B cell (primary cell): ENCODE data around the gene C10orf105. TPM values are rescaled to one million over a fixed set of nuclear protein-coding genes. Genes with fewer than 3 reads are reported as not detected.

ENCODE experiments used
- ATAC-seq: fragments of 200-7000 bp; cut with Tn5 transposase; one replicate; pipeline ENCODE4 v1.10.0; 2021; ENCODE audit warnings: low read depth, mild to moderate bottlenecking, moderate number of reproducible peaks, moderate library complexity
- CTCF ChIA-PET: fragments of 350-600 bp; sonication (Branson Sonifier 250); formaldehyde crosslinking; loops from one replicate; lab custom pipeline; 2021; ENCODE audit warnings: antibody characterized with exemption, inconsistent platforms; lab: Charles Lee
- POLR2A ChIA-PET: fragments of 350-600 bp; sonication (Branson Sonifier 250); formaldehyde crosslinking; loops from one replicate; lab custom pipeline; 2021; ENCODE audit warnings: antibody characterized with exemption; lab: Charles Lee
- DNase-seq: peaks from one replicate; pipeline ENCODE4 v3.0.0; 2013
- H2AFZ ChIP-seq: 2 replicates; pipeline ENCODE4 v1.6.1; 2012; ENCODE audit warnings: mild to moderate bottlenecking, low read depth, low read length; ENCODE audit not compliant: insufficient read depth, poor library complexity, severe bottlenecking
- H3K27ac ChIP-seq, 2 donors: 1 replicate in 1 of 2; 2 replicates in 1 of 2; pipeline ENCODE4 v1.5.1; 2012 to 2013; ENCODE audit warnings: low read length in 2 of 2, mild to moderate bottlenecking in 2 of 2, moderate library complexity in 1 of 2
- H3K27me3 ChIP-seq, 4 experiments: fragments of 200-600 bp in 1 of 4; sonication (generic) in 1 of 4; replicated peaks in 1 of 4; 1 replicate in 2 of 4; 2 replicates in 2 of 4; pipeline versions ENCODE4 v1.6.1 to v1.7.0; 2013 to 2016; ENCODE audit warnings: low read length in 3 of 4, mild to moderate bottlenecking in 2 of 4, mixed read lengths in 1 of 4, moderate library complexity in 1 of 4; ENCODE audit not compliant: insufficient read depth in 4 of 4, control insufficient read depth in 3 of 4; ENCODE audit errors: control extremely low read depth in 1 of 4
- H3K36me3 ChIP-seq, 2 experiments: replicated peaks in 1 of 2; 1 replicate in 1 of 2; 2 replicates in 1 of 2; pipeline versions ENCODE4 v1.6.1 to v1.7.1; 2013; ENCODE audit warnings: low read length in 1 of 2; ENCODE audit not compliant: insufficient read depth in 2 of 2, control insufficient read depth in 1 of 2; ENCODE audit errors: control extremely low read depth in 1 of 2, extremely low read depth in 1 of 2
- H3K4me1 ChIP-seq, 2 donors: fragments of 200-600 bp in 1 of 2; sonication (generic) in 1 of 2; 1 replicate in 1 of 2; 2 replicates in 1 of 2; pipeline versions ENCODE4 v1.5.1 to v1.6.1; 2013 to 2017; ENCODE audit warnings: low read length in 2 of 2; ENCODE audit not compliant: control insufficient read depth in 2 of 2, insufficient read depth in 2 of 2
- H3K4me2 ChIP-seq: replicated peaks from 2 replicates; pipeline ENCODE3; 2012; ENCODE audit warnings: mild to moderate bottlenecking, low read depth, low read length; ENCODE audit not compliant: poor library complexity, severe bottlenecking
- H3K4me3 ChIP-seq, 5 experiments: fragments of 200-600 bp in 1 of 5; sonication (generic) in 1 of 5; 1 replicate in 3 of 5; 2 replicates in 2 of 5; pipeline versions ENCODE4 v1.5.1 to v1.7.0; 2011 to 2016; ENCODE audit warnings: low read length in 4 of 5, mild to moderate bottlenecking in 4 of 5, low read depth in 2 of 5, control low read depth in 1 of 5, moderate library complexity in 1 of 5; ENCODE audit not compliant: insufficient read depth in 1 of 5; ENCODE audit errors: control extremely low read depth in 1 of 5, extremely low read depth in 1 of 5
- H3K79me2 ChIP-seq: fragments of 200-600 bp; sonication (generic); one replicate; pipeline ENCODE4 v1.6.0; 2016; ENCODE audit warnings: low read length; ENCODE audit not compliant: control insufficient read depth, insufficient read depth
- H3K9ac ChIP-seq: fragments of 200-600 bp; sonication (generic); 2 replicates; pipeline ENCODE4 v1.6.1; 2017; ENCODE audit warnings: mild to moderate bottlenecking, low read length, moderate library complexity
- H3K9me3 ChIP-seq, 3 donors: one replicate each; pipeline versions ENCODE4 v1.6.1 to v1.7.1; 2013; ENCODE audit warnings: low read length in 2 of 3; ENCODE audit not compliant: control insufficient read depth in 2 of 3, insufficient read depth in 1 of 3; ENCODE audit errors: control extremely low read depth in 1 of 3
- H4K20me1 ChIP-seq: 2 replicates; pipeline ENCODE4 v1.6.0; 2012; ENCODE audit warnings: mild to moderate bottlenecking, low read length; ENCODE audit not compliant: insufficient read depth, control insufficient read depth, poor library complexity, severe bottlenecking
- H3K27ac Mint-ChIP-seq: one replicate; pipeline ENCODE4 v1.8.0; 2021; ENCODE audit warnings: mixed read lengths
- H3K27me3 Mint-ChIP-seq: one replicate; pipeline ENCODE4 v1.8.0; 2021; ENCODE audit warnings: mixed read lengths
- H3K4me1 Mint-ChIP-seq: one replicate; pipeline ENCODE4 v1.8.0; 2021; ENCODE audit warnings: mixed read lengths
- H3K4me3 Mint-ChIP-seq: one replicate; pipeline ENCODE4 v1.8.0; 2021; ENCODE audit warnings: mixed read lengths
- H3K9me3 Mint-ChIP-seq: one replicate; pipeline ENCODE4 v1.8.0; 2022; ENCODE audit warnings: mixed read lengths; ENCODE audit not compliant: insufficient read depth
- CTCF ChIP-seq: fragments of 200-600 bp; IDR thresholded peaks from one replicate; pipeline ENCODE4 v1.8.0; 2022; ENCODE audit warnings: antibody characterized with exemption, mild to moderate bottlenecking
- EZH2 ChIP-seq: IDR thresholded peaks from 2 replicates; pipeline ENCODE4 v1.6.1; 2012; ENCODE audit warnings: borderline replicate concordance, low read depth, mild to moderate bottlenecking, moderate library complexity, low read length; ENCODE audit not compliant: insufficient read depth, poor library complexity, severe bottlenecking
- WGBS: methylation state at CpG from one replicate; pipeline ENCODE4 v1.1.5; 2013; ENCODE audit warnings: missing lambda C conversion rate; ENCODE audit not compliant: insufficient coverage; 5-methylcytosine and 5-hydroxymethylcytosine counted together
- intact Hi-C: fragments of 100-400 bp; cut with micrococcal nuclease; formaldehyde crosslinking; loops from one replicate; pipeline ENCODE4 v1.10.0; 2022
- polyA plus RNA-seq: library from polyadenylated mRNA; depleted of rRNA; stranded (reverse); fragments of >200 nt; gene quantifications from 2 replicates; pipeline ENCODE4 v1.2.3, GENCODE V29; 2012
- total RNA-seq, 2 donors: library from RNA; stranded (reverse); fragments of 120-200 nt in 1 of 2; gene quantifications; 1 replicate in 1 of 2; 2 replicates in 1 of 2; pipeline versions ENCODE4 v1.2.3 to v1.2.4, GENCODE V29; 2013 to 2022

C10orf105 gene
- total and polyA plus RNA-seq, 2 donors (not counting 1 experiment from before 2014, with no cell fraction given) = 0.03 TPM; not detected in 1

- H2AFZ ChIP-seq = no peak overlapping the region
- ATAC-seq = peak; percentile 90
- Mint-ChIP-seq H3K4me3 (peak overlapping the region; percentile 54), H3K9me3 (no peaks in the 10 kb centered on the region), H3K27me3 (no peaks in the 10 kb centered on the region), H3K4me1 (peaks cover 53% of the 10 kb centered on the region), H3K27ac (peak overlapping the region; percentile 68)
- no peaks in the 10 kb centered on the region for H3K36me3 ChIP-seq
- peak overlapping the region; percentile 76 for H3K4me2 ChIP-seq
- H3K9ac ChIP-seq = peak overlapping the region; percentile 28
- peak overlapping the region; percentile 18 to 47 for H3K27ac ChIP-seq
- H4K20me1 ChIP-seq = no peaks in the 10 kb centered on the region
- TF ChIP-seq EZH2 (no peak), CTCF (no peak)
- intact Hi-C loops = loop anchor here (1.0 to 10.0 kb wide), 9 partner anchors 28 to 1550 kb away; partner anchors contain the start of genes SLC29A3, TYSND1 and VSIR
- H3K79me2 ChIP-seq = no peaks in the 10 kb centered on the region
- H3K27me3 ChIP-seq = no peaks in the 10 kb centered on the region
- H3K9me3 ChIP-seq = peaks cover 0 to 23% (median 0%) of the 10 kb centered on the region in 3 donors
- ChIA-PET POLR2A (interaction anchor here (1.3 to 2.2 kb wide), 4 partner anchors 13 to 79 kb away, joined by 3 to 11 read pairs (median 4); partner anchors contain the start of gene VSIR), CTCF (interaction anchor here (0.7 to 11.1 kb wide), 25 partner anchors 9 to 392 kb away, joined by 3 to 199 read pairs (median 5); partner anchors contain the start of genes SLC29A3 and VSIR)
- DNase-seq = peak; percentile 91
- H3K4me1 ChIP-seq = peaks cover 39 to 55% of the 10 kb centered on the region in 2 donors
- H3K4me3 ChIP-seq = peak overlapping the region in 1 of 5 experiments; percentile 35
- 2% methylated on average over 5 of the region's 10 CpGs for WGBS
Observed at GRCh38 chr10:71694567-71694968, 25.0 kb downstream of the C10orf105 start.

- peaks cover 53% of the 10 kb centered on the region for H3K4me1 Mint-ChIP-seq
- CTCF ChIA-PET = interaction anchor here (0.7 to 11.1 kb wide), 23 partner anchors 8 to 392 kb away, joined by 3 to 199 read pairs (median 5); partner anchors contain the start of genes SLC29A3 and VSIR
- Histone ChIP-seq H3K4me2 (peak overlapping the region; percentile 76), H3K27ac (peak overlapping the region; percentile 18 to 47), H3K4me1 (peaks cover 39 to 55% of the 10 kb centered on the region in 2 donors), H3K27me3 (no peaks in the 10 kb centered on the region), H3K4me3 (peak overlapping the region in 1 of 5 experiments; percentile 35), H3K36me3 (no peaks in the 10 kb centered on the region), H3K9ac (peak overlapping the region; percentile 3), H3K79me2 (no peaks in the 10 kb centered on the region), H3K9me3 (peaks cover 0 to 28% (median 2%) of the 10 kb centered on the region in 3 donors), H4K20me1 (no peaks in the 10 kb centered on the region), H2AFZ (no peak overlapping the region)
- H3K9me3 Mint-ChIP-seq = no peaks in the 10 kb centered on the region
- POLR2A ChIA-PET = interaction anchor here (1.3 to 2.2 kb wide), 4 partner anchors 13 to 79 kb away, joined by 3 to 11 read pairs (median 4); partner anchors contain the start of gene VSIR
- H3K27ac Mint-ChIP-seq = peak overlapping the region; percentile 68
- TF ChIP-seq CTCF (no peak), EZH2 (no peak)
- ATAC-seq = no peak
- 16% methylated on average over 18 of the region's 18 CpGs for WGBS
- intact Hi-C loops = loop anchor here (1.0 to 10.0 kb wide), 9 partner anchors 27 to 1549 kb away; partner anchors contain the start of genes SLC29A3, TYSND1 and VSIR
- DNase-seq = peak; percentile 54
- H3K27me3 Mint-ChIP-seq = no peaks in the 10 kb centered on the region
- H3K4me3 Mint-ChIP-seq = peak overlapping the region; percentile 53
Observed at GRCh38 chr10:71694039-71694501, 25.5 kb downstream of the C10orf105 start.
